Measurements from ENCODE around the gene TLN1.

TLN1 gene

DNA sequence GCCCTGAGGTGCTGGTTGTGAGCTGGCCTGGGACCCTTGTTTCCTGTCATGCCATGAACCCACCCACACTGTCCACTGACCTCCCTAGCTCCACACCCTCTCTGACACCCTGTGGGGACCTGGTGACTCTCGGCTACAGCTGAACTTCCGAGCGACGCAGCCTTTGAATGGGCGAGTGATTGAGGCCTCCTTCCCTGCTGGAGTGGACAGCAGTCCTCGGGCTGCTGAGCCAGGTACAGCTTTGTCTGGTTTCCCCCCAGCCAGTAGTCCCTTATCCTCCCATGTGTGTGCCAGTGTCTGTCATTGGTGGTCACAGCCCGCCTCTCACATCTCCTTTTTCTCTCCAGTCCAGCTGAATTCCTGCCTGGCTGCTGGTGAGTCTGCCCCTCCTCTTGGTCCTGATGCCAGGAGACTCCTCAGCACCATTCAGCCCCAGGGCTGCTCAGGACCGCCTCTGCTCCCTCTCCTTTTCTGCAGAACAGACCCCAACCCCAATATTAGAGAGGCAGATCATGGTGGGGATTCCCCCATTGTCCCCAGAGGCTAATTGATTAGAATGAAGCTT is 52.1 kb downstream of the TLN1 start:
- DNase-seq (ENCODE audit: low spot score) (no peak), ATAC-seq (ENCODE audit: low read depth) (no peak)
- Histone ChIP-seq H3K36me3 (ENCODE audit: low read depth) (peaks cover 55% of the 10 kb centered on the region), H3K27ac (ENCODE audit: poor library complexity, severe bottlenecking) (no peak overlapping the region), H3K4me3 (ENCODE audit: severe bottlenecking) (no peak overlapping the region), H3K27me3 (ENCODE audit: insufficient read depth, poor library complexity, severe bottlenecking) (no peaks in the 10 kb centered on the region), H3K4me1 (ENCODE audit: insufficient read depth, poor library complexity, severe bottlenecking) (no peaks in the 10 kb centered on the region), H3K9me3 (ENCODE audit: severe bottlenecking) (no peaks in the 10 kb centered on the region)
- no peak for TF ChIP-seq CTCF (IDR thresholded peaks at IDR 0.05; ENCODE audit: poor library complexity, severe bottlenecking)

DNA sequence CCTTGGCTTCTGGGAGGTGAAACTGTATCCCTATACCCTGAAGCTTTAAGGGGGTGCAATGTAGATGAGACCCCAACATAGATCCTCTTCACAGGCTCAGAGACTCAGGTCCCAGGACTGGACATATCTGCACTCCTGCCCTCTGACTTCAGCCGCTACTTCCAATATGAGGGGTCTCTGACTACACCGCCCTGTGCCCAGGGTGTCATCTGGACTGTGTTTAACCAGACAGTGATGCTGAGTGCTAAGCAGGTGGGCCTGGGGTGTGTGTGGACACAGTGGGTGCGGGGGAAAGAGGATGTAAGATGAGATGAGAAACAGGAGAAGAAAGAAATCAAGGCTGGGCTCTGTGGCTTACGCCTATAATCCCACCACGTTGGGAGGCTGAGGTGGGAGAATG is 52.9 kb downstream of the TLN1 start:
- TF ChIP-seq CTCF (IDR thresholded peaks at IDR 0.05; ENCODE audit: poor library complexity, severe bottlenecking): no peak
- Histone ChIP-seq H3K27ac (ENCODE audit: poor library complexity, severe bottlenecking) (no peak overlapping the region), H3K36me3 (ENCODE audit: low read depth) (peaks cover 47% of the 10 kb centered on the region), H3K9me3 (ENCODE audit: severe bottlenecking) (no peaks in the 10 kb centered on the region), H3K4me3 (ENCODE audit: severe bottlenecking) (no peak overlapping the region), H3K4me1 (ENCODE audit: insufficient read depth, poor library complexity, severe bottlenecking) (no peaks in the 10 kb centered on the region), H3K27me3 (ENCODE audit: insufficient read depth, poor library complexity, severe bottlenecking) (no peaks in the 10 kb centered on the region)
- ATAC-seq (ENCODE audit: low read depth) (no peak), DNase-seq (ENCODE audit: low spot score) (no peak)

- no peaks in the 10 kb centered on the region for H3K9me3 ChIP-seq (ENCODE audit: severe bottlenecking)
- TF ChIP-seq CTCF (IDR thresholded peaks at IDR 0.05; ENCODE audit: poor library complexity, severe bottlenecking): no peak
- H3K4me3 ChIP-seq (ENCODE audit: severe bottlenecking): peak overlapping the region; percentile 40
- peaks cover 23% of the 10 kb centered on the region for H3K36me3 ChIP-seq (ENCODE audit: low read depth)
- ATAC-seq (ENCODE audit: low read depth) (peak; percentile 7; the same call in 1 of the 3 replicates), DNase-seq (ENCODE audit: low spot score) (no peak)
- peak overlapping the region; percentile 74 for H3K27ac ChIP-seq (ENCODE audit: poor library complexity, severe bottlenecking)
- peaks cover 4% of the 10 kb centered on the region for H3K4me1 ChIP-seq (ENCODE audit: insufficient read depth, poor library complexity, severe bottlenecking)
- no peaks in the 10 kb centered on the region for H3K27me3 ChIP-seq (ENCODE audit: insufficient read depth, poor library complexity, severe bottlenecking)
Observed at GRCh38 chr9:35675732-35676392, 56.1 kb downstream of the TLN1 start.

DNA sequence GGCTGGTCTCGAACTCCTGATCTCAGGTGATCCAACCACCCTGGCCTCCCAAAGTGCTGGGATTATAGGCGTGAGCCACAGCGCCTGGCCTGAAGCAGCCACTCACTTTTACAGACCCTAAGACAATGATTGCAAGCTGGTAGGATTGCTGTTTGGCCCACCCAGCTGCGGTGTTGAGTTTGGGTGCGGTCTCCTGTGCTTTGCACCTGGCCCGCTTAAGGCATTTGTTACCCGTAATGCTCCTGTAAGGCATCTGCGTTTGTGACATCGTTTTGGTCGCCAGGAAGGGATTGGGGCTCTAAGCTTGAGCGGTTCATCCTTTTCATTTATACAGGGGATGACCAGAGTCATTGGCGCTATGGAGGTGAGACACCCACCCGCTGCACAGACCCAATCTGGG is 56.8 kb downstream of the TLN1 start:
- DNase-seq (ENCODE audit: low spot score) (no peak), ATAC-seq (ENCODE audit: low read depth) (no peak)
- Histone ChIP-seq H3K27ac (ENCODE audit: poor library complexity, severe bottlenecking) (peak overlapping the region; percentile 74), H3K4me3 (ENCODE audit: severe bottlenecking) (peak overlapping the region; percentile 40), H3K27me3 (ENCODE audit: insufficient read depth, poor library complexity, severe bottlenecking) (no peaks in the 10 kb centered on the region), H3K36me3 (ENCODE audit: low read depth) (peaks cover 17% of the 10 kb centered on the region), H3K9me3 (ENCODE audit: severe bottlenecking) (no peaks in the 10 kb centered on the region), H3K4me1 (ENCODE audit: insufficient read depth, poor library complexity, severe bottlenecking) (peaks cover 4% of the 10 kb centered on the region)
- no peak for TF ChIP-seq CTCF (IDR thresholded peaks at IDR 0.05; ENCODE audit: poor library complexity, severe bottlenecking)

GRCh38 chr9:35674025-35674361 is 58.0 kb downstream of the TLN1 start:
- DNase-seq (ENCODE audit: low spot score) (no peak), ATAC-seq (ENCODE audit: low read depth) (no peak; the same call in 2 of the 3 replicates)
- Histone ChIP-seq H3K27ac (ENCODE audit: poor library complexity, severe bottlenecking) (peak overlapping the region; percentile 74), H3K9me3 (ENCODE audit: severe bottlenecking) (no peaks in the 10 kb centered on the region), H3K4me3 (ENCODE audit: severe bottlenecking) (peak overlapping the region; percentile 40), H3K4me1 (ENCODE audit: insufficient read depth, poor library complexity, severe bottlenecking) (peaks cover 12% of the 10 kb centered on the region), H3K27me3 (ENCODE audit: insufficient read depth, poor library complexity, severe bottlenecking) (no peaks in the 10 kb centered on the region), H3K36me3 (ENCODE audit: low read depth) (peaks cover 14% of the 10 kb centered on the region; the same call in 1 of the 2 replicates)
- TF ChIP-seq CTCF (IDR thresholded peaks at IDR 0.05; ENCODE audit: poor library complexity, severe bottlenecking): no peak

All from RWPE2 (cell line).